GM18868 (cell line): ENCODE data around the gene AP2A1.

ENCODE experiments used
- ATAC-seq: cut with Tn5 transposase; IDR thresholded peaks from one replicate; pipeline ENCODE4 v1.9.1; 2021; ENCODE audit warnings: mild to moderate bottlenecking, moderate library complexity; ENCODE audit not compliant: unreplicated experiment

The AP2A1 gene

DNA sequence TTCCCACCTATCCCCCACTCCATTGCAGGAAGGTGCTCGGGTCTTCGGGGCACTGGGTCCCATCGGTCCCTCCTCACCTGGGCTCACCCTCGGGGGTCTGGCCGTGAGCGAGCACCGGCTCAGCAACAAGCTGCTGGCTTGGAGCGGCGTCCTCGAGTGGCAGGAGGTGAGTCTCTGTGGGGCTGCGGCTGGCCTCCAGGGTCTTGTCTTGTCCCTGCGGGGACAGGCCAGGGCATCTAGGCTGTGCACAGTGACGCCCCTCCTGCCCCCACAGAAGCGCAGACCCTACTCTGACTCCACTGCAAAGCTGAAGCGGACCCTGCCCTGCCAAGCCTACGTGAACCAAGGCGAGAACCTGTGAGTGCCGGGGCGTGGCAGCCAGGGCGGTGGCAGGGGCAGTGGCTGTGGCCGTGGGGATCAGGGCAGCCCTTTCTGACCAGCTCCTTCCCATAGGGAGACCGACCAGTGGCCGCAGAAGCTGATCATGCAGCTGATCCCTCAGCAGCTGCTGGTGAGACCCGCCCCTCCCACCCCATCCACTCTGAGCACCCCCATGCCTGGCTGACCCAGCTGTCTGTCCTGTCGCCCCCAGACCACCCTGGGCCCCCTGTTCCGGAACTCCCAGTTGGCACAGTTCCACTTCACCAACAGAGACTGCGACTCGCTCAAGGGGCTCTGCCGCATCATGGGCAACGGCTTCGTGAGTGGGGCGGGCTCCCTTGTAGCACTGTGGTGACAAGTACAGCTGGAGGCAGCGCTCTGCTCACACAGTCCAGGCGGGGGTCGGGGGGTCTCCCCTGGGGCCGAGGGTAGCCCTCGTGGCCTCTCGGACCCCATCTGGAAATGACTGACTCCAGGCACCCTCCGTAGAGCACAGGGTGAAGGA is 87.8 kb downstream of the AP2A1 start:
- ATAC-seq: no peak

DNA sequence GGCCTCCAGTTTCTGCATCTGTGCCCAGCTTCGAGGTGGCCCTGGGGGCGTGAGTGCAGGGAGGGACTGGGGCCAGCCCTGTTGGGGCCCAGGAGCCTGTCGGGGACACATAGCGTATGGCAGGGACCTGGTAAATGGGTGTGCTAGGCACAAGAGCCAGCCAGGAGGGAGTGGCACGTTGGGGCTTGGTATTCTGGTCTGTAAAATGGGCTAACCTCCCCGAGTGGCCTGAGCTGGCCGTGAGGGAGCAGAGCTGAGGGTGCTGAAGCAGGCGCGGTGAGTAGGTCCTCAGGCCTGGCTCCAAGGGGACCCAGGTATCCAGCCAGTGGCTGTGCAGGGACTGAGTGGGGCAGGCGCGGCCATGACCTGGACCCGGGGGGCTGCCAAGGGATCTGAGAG is 88.5 kb downstream of the AP2A1 start:
- no peak for ATAC-seq

DNA sequence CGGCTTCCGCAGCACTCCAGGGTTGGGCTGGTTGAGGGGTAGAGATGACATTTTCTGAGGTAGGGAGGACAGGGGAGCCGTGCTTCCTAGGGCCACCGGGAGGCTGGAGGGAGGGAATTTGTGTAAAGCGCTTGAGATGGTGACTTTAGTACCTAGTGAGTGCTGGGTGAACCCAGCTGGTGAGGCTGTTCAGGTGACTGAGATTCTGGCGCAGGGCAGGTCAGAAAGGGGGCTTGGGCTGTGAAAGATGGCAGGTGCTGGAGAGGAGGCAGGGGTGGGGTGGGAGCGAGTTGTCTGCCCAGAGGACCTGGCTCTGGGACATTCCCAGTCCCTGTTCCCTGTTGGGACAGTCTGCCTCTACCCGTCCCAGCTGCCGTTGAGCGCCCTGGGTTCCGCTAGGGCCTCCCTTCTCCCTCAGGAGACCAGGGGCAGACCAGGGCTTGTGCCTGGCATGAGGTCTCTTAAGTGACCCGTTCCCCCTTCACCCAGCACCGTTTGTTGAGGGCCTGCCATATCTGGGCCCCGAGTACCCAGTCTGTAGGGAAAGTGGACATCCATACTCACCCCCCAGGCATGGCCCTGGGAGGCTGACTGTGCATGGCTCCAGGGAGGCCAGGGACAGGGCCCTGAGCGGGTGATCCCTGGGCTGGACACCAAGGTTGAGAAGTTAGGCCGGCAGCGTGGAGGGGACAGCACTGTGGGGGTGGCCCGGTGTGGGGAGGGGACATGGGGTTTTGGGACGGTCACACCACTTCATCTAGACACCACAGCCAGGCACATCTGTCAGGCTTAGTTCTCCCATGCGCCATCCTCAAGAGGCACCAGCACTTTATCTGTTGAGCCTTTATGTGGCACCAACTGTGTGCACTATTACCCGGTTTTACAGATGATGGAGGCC is 89.1 kb downstream of the AP2A1 start:
- no peak for ATAC-seq

DNA sequence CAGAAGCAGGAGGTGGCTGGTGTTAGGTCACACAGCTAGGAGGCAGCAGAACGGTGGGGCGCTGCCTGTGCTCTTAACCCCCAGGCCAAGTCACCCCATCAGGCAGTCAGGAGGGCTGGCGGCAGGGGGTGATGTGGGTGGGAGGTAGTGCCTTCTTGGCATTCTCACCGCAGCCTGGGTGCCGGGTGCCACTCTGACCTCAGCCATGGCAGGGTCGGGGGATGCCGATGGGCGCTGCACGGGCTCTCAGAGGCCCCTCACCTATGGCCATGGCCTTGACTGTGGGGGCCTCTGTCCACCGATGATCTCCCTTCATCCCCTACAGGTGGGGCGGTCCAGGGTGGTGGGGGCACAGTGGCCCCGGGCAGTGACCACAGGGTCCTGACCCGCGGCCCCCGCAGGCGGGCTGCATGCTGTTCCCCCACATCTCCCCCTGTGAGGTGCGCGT is 89.8 kb downstream of the AP2A1 start:
- ATAC-seq: no peak
